HG02885 (cell line): ENCODE measurements around the gene ZNF394.
A peak's percentile ranks its signal among the peaks of the same experiment; 100 is the strongest.
"Not testable (repeated sequence)": the region's sequence is repeated elsewhere in the genome, so short reads cannot be mapped to it uniquely, and the experiment has no call there.

ENCODE experiments used
- ATAC-seq: cut with Tn5 transposase; IDR thresholded peaks from one replicate; pipeline ENCODE4 v1.9.1; 2021; ENCODE audit warnings: mild to moderate bottlenecking; ENCODE audit not compliant: unreplicated experiment, poor library complexity

ZNF394 gene

GRCh38 chr7:99499721-99500636, at the start of gene ZNF394:
Gene ZNF394 (minus strand): TSS chr7:99500281. CDS start chr7:99500093, 188 bp downstream.
- peak; percentile 43 for ATAC-seq

- ATAC-seq = not testable (repeated sequence)
Measured at GRCh38 chr7:99549545-99549944, 49.5 kb upstream of the ZNF394 start.

- not testable (repeated sequence) for ATAC-seq
Measured at GRCh38 chr7:99545308-99545707, 45.2 kb upstream of the ZNF394 start.

GRCh38 chr7:99543916-99544315, 43.8 kb upstream of the ZNF394 start:
- no peak for ATAC-seq

GRCh38 chr7:99543081-99543671, 43.1 kb upstream of the ZNF394 start:
- ATAC-seq = no peak

- no peak for ATAC-seq
Measured at GRCh38 chr7:99541212-99541611, 41.1 kb upstream of the ZNF394 start.

- ATAC-seq = no peak
Measured at GRCh38 chr7:99540542-99540941, 40.5 kb upstream of the ZNF394 start.

GRCh38 chr7:99539213-99539811, 39.2 kb upstream of the ZNF394 start:
- no peak for ATAC-seq

GRCh38 chr7:99535667-99536066, 35.6 kb upstream of the ZNF394 start:
- ATAC-seq = no peak

GRCh38 chr7:99531354-99531765, 31.3 kb upstream of the ZNF394 start:
- no peak for ATAC-seq

GRCh38 chr7:99525713-99526440, 25.8 kb upstream of the ZNF394 start:
- ATAC-seq = no peak

GRCh38 chr7:99521399-99521798, 21.3 kb upstream of the ZNF394 start:
- ATAC-seq = no peak

GRCh38 chr7:99514050-99514449, 14.0 kb upstream of the ZNF394 start:
- no peak for ATAC-seq

- peak; percentile 2 for ATAC-seq
Measured at GRCh38 chr7:99505324-99505662, 5.2 kb upstream of the ZNF394 start.

- ATAC-seq = peak; percentile 84
Measured at GRCh38 chr7:99504603-99505323, 4.7 kb upstream of the ZNF394 start, which contains the start of gene ZKSCAN5. Gene ZKSCAN5 (plus strand): TSS chr7:99504662. CDS start chr7:99506045, 1,383 bp downstream.

- no peak for ATAC-seq
Measured at GRCh38 chr7:99504281-99504602, 4.2 kb upstream of the ZNF394 start.

GRCh38 chr7:99501236-99501635, 1.2 kb upstream of the ZNF394 start:
- ATAC-seq = not testable (repeated sequence)

GRCh38 chr7:99500637-99501009, 542 bp upstream of the ZNF394 start:
- ATAC-seq = no peak

- ATAC-seq = peak; percentile 8
Measured at GRCh38 chr7:99499371-99499720, 735 bp downstream of the ZNF394 start.

- ATAC-seq = no peak
Measured at GRCh38 chr7:99498546-99498944, 1.5 kb downstream of the ZNF394 start.
